ENCODE results near the gene SEMA3C. TPM values are rescaled to one million over a fixed set of nuclear protein-coding genes. Genes with fewer than 3 reads are reported as not detected.

SEMA3C gene
- total and polyA plus RNA-seq, 10 donors = 1.1 to 53.7 (median 13.0) TPM

- Histone ChIP-seq H3K9me3 (peaks cover 0 to 6% (median 1%) of the 10 kb centered on the region in 8 donors), H3K4me3 (no peak overlapping the region), H3K27me3 (replicated peaks in 1 of 7) (peaks cover 0 to 22% (median 10%) of the 10 kb centered on the region in 7 donors), H3K36me3 (no peaks in the 10 kb centered on the region), H3K4me1 (peaks cover 0 to 11% (median 7%) of the 10 kb centered on the region in 6 donors), H3K27ac (no peak overlapping the region)
- 10 to 21% (median 17%) methylated on average over 2 of the region's 2 CpGs for WGBS, 5 donors
- intact Hi-C loops (cut with DNase I; ENCODE audit: low total_unique reads) = no loop called here
- no peak for DNase-seq
- TF ChIP-seq CTCF (IDR thresholded peaks at IDR 0.05 in 8 of 11, conservative IDR thresholded peaks at IDR 0.05 in 3 of 11) = no peak
- TF ChIP-seq POLR2A (IDR thresholded peaks at IDR 0.05) = no peak
- TF ChIP-seq POLR2AphosphoS5 (IDR thresholded peaks at IDR 0.05) = no peak
Observed at GRCh38 chr7:80924090-80924489, 5.2 kb upstream of the SEMA3C start.

GRCh38 chr7:80923211-80923612, 4.4 kb upstream of the SEMA3C start:
- intact Hi-C loops (cut with DNase I; ENCODE audit: low total_unique reads) = no loop called here
- Histone ChIP-seq H3K4me1 (peaks cover 0 to 16% (median 13%) of the 10 kb centered on the region in 6 donors), H3K4me3 (no peak overlapping the region), H3K27me3 (replicated peaks in 1 of 7) (peaks cover 0 to 31% (median 10%) of the 10 kb centered on the region in 7 donors), H3K36me3 (no peaks in the 10 kb centered on the region), H3K27ac (no peak overlapping the region), H3K9me3 (peaks cover 0 to 6% (median 1%) of the 10 kb centered on the region in 8 donors)
- no peak for DNase-seq
- TF ChIP-seq POLR2AphosphoS5 (IDR thresholded peaks at IDR 0.05) = no peak
- TF ChIP-seq POLR2A (IDR thresholded peaks at IDR 0.05) = no peak
- TF ChIP-seq CTCF (IDR thresholded peaks at IDR 0.05 in 8 of 11, conservative IDR thresholded peaks at IDR 0.05 in 3 of 11) = no peak
- WGBS, 5 donors = 69 to 75% (median 71%) methylated on average over 4 of the region's 4 CpGs

GRCh38 chr7:80922253-80923049, 3.6 kb upstream of the SEMA3C start:
- no peak for DNase-seq
- Histone ChIP-seq H3K4me1 (peaks cover 0 to 18% (median 13%) of the 10 kb centered on the region in 6 donors), H3K9me3 (peaks cover 0 to 6% (median 1%) of the 10 kb centered on the region in 8 donors), H3K27ac (no peak overlapping the region), H3K36me3 (no peaks in the 10 kb centered on the region), H3K27me3 (replicated peaks in 1 of 7) (peaks cover 0 to 38% (median 10%) of the 10 kb centered on the region in 7 donors), H3K4me3 (no peak overlapping the region)
- TF ChIP-seq POLR2A (IDR thresholded peaks at IDR 0.05) (no peak), POLR2AphosphoS5 (IDR thresholded peaks at IDR 0.05) (no peak), CTCF (IDR thresholded peaks at IDR 0.05 in 8 of 11, conservative IDR thresholded peaks at IDR 0.05 in 3 of 11) (no peak)
- intact Hi-C loops (cut with DNase I; ENCODE audit: low total_unique reads) = no loop called here
- WGBS, 5 donors = 81 to 87% (median 84%) methylated on average over 5 of the region's 5 CpGs

- Histone ChIP-seq H3K4me3 (no peak overlapping the region), H3K4me1 (peaks cover 0 to 18% (median 13%) of the 10 kb centered on the region in 6 donors), H3K36me3 (no peaks in the 10 kb centered on the region), H3K27me3 (replicated peaks in 1 of 7) (peaks cover 0 to 45% (median 10%) of the 10 kb centered on the region in 7 donors), H3K9me3 (no peaks in the 10 kb centered on the region), H3K27ac (no peak overlapping the region)
- no peak for DNase-seq
- intact Hi-C loops (cut with DNase I; ENCODE audit: low total_unique reads) = no loop called here
- TF ChIP-seq CTCF (IDR thresholded peaks at IDR 0.05 in 8 of 11, conservative IDR thresholded peaks at IDR 0.05 in 3 of 11) (no peak), POLR2AphosphoS5 (IDR thresholded peaks at IDR 0.05) (no peak), POLR2A (IDR thresholded peaks at IDR 0.05) (no peak)
- 74 to 85% (median 82%) methylated on average over 3 of the region's 3 CpGs for WGBS, 5 donors
Observed at GRCh38 chr7:80921130-80921529, 2.3 kb upstream of the SEMA3C start.

Data from spleen (tissue), 11 donors.